Mucosa of rectum (tissue), 2 donors: ENCODE measurements around the gene EFL1.
"Not testable (repeated sequence)": the region's sequence is repeated elsewhere in the genome, so short reads cannot be mapped to it uniquely, and the experiment has no call there.

Experiments
- H3K27ac ChIP-seq, 2 donors: one replicate each; pipeline ENCODE4 v1.7.0; 2013; ENCODE audit warnings: inconsistent platforms in 2 of 2, low read depth in 2 of 2, low read length in 2 of 2
- H3K27me3 ChIP-seq, 2 donors: one replicate each; pipeline ENCODE4 v1.7.0; 2013; ENCODE audit warnings: low read length in 2 of 2; ENCODE audit not compliant: control insufficient read depth in 2 of 2, insufficient read depth in 2 of 2
- H3K36me3 ChIP-seq, 2 donors: one replicate each; pipeline ENCODE4 v1.7.0; 2013; ENCODE audit warnings: low read length in 2 of 2; ENCODE audit not compliant: control insufficient read depth in 2 of 2, insufficient read depth in 2 of 2
- H3K4me1 ChIP-seq, 2 donors: one replicate each; pipeline ENCODE4 v1.7.0; 2013; ENCODE audit warnings: low read length in 2 of 2, mild to moderate bottlenecking in 1 of 2; ENCODE audit not compliant: control insufficient read depth in 2 of 2, insufficient read depth in 2 of 2
- H3K4me3 ChIP-seq, 2 donors: one replicate each; pipeline ENCODE4 v1.7.0; 2013; ENCODE audit warnings: low read length in 2 of 2
- H3K9ac ChIP-seq, 2 donors: one replicate each; pipeline ENCODE4 v1.7.0; 2013; ENCODE audit warnings: low read length in 2 of 2, low read depth in 1 of 2, mild to moderate bottlenecking in 1 of 2
- H3K9me3 ChIP-seq, 2 donors: one replicate each; pipeline ENCODE4 v1.7.0; 2013; ENCODE audit warnings: low read length in 2 of 2; ENCODE audit not compliant: control insufficient read depth in 2 of 2
- donor health status: healthy.
- donor health status: Normal muscosa, but diverticular disease.

Gene EFL1

DNA sequence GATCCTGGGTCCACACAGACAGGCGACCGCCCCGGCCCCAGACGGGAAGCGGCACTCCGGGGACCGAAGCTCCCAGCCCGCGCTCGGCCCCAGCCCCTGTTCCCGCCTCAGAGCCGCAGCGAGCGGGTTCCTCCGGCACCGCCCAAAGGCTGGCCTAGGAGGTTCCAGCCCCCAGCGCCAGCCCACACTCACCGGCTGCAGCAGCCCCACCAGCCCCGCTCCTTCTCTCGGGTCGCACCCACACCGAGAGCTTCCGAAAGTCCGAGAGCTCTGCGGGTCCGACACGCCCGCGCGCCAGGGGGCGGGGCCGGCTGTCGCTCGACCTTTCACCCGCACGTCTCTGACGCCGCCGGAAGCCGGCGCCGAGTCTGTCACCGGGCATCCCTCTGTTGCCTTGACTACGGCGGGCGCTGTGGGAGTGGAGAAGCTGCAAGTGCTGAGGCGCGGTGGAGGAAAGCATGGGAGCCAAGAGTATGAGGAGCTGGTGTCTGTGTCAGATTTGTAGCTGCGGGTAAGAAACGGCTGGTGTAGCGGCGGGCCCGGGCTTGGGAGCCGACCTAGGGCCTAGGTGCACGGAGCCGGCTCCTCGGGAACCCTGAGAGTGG is at the start of gene EFL1, which contains the start of gene SAXO2:
Gene EFL1 (minus strand): TSS at position 313 of the 605 bp plus-strand sequence. CDS start 956 bp downstream, outside the sequence.
Gene SAXO2 (plus strand): TSS at position 397 of the 605 bp plus-strand sequence. CDS start 62 bp downstream, at position 459.
- Histone ChIP-seq H3K4me1 (peaks cover 11 to 12% of the 10 kb centered on the region in 2 donors), H3K36me3 (peaks cover under 1 to 12% of the 10 kb centered on the region in 2 donors), H3K9me3 (no peaks in the 10 kb centered on the region), H3K9ac (peak within 1 kb of the TSS; percentile 74 to 76), H3K4me3 (peak within 1 kb of the TSS; percentile 87 to 91), H3K27ac (peak within 1 kb of the TSS; percentile 85 to 89), H3K27me3 (no peaks in the 10 kb centered on the region)

DNA sequence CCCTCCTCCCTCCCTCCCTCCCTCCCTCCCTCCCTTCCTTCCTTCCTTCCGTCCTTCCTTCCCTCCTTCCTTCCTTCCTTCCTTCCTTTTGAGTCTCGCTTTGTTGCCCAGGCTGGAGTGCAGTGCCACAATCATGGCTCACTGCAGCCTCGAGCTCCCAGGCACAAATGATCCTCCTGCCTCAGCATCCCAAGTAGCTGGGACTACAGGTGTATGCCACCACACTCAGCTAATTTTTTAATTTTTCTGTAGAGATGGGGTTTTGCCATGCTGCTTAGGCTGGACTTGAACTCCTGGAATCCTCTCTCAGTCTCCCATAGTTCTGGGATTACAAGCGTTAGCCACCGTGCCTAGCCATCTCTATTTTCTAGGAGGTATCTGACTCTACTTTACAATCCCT is 48.8 kb upstream of the EFL1 start:
- H3K4me1 ChIP-seq, H3K27me3 ChIP-seq, H3K36me3 ChIP-seq, H3K4me3 ChIP-seq, H3K27ac ChIP-seq, H3K9ac ChIP-seq, H3K9me3 ChIP-seq: not testable (repeated sequence)

DNA sequence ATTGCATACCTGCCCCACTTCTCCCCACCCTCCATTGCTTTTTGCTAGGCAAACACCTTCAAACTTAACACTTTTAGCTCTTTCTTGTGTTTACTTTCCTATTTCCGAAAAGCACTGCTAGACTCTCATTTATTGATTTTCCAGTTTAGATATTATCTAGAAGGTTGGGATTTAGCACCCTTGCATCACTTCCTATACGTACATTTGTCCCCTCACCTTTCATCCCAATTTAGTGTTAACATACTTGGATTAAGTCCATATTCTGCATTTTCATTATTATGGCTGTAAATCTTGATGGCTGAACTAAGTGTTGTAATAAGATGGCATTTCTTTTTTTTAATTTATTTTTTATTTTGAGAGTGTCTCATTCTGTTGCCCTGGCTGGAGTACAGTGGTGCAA is 47.3 kb upstream of the EFL1 start:
- no peak overlapping the region for H3K4me3 ChIP-seq
- no peaks in the 10 kb centered on the region for H3K36me3 ChIP-seq
- no peak overlapping the region for H3K27ac ChIP-seq
- H3K9me3 ChIP-seq, result no peaks in the 10 kb centered on the region
- no peak overlapping the region for H3K9ac ChIP-seq
- no peaks in the 10 kb centered on the region for H3K4me1 ChIP-seq
- H3K27me3 ChIP-seq, result no peaks in the 10 kb centered on the region

DNA sequence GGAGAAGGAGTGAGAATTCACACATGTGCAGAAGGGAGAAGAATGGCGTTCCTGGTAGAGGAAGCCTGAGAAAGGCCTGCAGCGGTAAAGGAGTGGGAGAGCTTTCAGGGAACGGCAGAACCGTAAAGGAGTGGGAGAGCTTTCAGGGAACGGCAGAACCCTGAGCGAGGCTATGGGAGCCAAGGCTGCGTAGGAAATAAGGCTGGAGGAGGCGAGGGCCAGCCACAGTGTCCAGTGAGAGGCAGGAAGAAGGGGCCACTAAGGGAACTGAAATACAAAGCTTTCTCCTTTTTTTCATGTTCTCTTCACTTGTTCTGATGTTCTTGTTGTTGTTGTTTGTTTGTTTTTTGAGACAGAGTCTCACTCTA is 45.2 kb upstream of the EFL1 start:
- no peaks in the 10 kb centered on the region for H3K36me3 ChIP-seq
- no peaks in the 10 kb centered on the region for H3K9me3 ChIP-seq
- no peak overlapping the region for H3K4me3 ChIP-seq
- H3K4me1 ChIP-seq, result no peaks in the 10 kb centered on the region
- no peak overlapping the region for H3K27ac ChIP-seq
- no peaks in the 10 kb centered on the region for H3K27me3 ChIP-seq
- H3K9ac ChIP-seq, result no peak overlapping the region

DNA sequence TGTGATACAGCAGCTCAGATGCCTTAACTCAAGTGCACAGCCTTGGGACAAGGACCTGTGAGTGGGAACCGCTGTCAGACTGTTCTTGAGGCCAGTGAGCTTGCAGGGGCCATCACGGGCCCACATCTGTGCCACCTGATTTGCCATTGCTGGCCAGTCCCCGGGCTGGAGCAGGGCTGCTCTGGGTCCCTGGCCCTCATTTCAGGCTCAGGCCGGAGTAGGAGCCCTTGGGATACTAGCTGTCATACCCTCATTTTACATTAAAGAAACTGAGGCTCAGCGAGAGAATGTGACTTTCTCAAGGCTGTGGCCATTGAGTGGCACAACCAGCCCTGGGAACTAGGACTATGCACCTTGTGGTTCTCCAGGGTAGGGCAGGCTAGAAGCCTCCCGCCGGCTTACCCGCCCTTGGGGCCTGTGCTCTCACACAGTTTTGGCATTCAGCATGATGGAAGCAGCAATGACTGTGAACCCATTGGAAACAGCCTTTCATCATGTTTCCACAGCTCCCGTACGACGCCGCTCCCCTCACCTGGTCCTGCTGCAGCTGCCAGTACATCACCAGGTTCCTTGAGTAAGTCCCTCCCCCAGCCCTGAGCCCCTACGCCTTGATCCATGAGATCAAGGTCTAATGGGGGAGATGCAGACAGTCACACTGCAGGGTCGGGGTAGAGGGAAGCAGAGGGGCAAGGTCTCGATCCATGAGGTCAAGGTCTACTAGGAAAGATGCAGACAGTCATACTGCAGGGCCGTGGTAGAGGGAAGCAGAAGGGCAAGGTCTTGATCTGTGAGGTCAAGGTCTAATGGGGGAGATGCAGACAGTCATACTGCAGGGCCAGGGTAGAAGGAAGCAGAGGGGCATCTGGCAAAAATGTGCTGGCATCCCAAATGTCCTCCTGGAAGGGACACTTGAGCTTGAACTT is 44.5 kb upstream of the EFL1 start:
- no peaks in the 10 kb centered on the region for H3K9me3 ChIP-seq
- no peak overlapping the region for H3K27ac ChIP-seq
- H3K27me3 ChIP-seq, result no peaks in the 10 kb centered on the region
- H3K4me1 ChIP-seq, result no peaks in the 10 kb centered on the region
- H3K36me3 ChIP-seq, result no peaks in the 10 kb centered on the region
- H3K9ac ChIP-seq, result no peak overlapping the region
- no peak overlapping the region for H3K4me3 ChIP-seq

DNA sequence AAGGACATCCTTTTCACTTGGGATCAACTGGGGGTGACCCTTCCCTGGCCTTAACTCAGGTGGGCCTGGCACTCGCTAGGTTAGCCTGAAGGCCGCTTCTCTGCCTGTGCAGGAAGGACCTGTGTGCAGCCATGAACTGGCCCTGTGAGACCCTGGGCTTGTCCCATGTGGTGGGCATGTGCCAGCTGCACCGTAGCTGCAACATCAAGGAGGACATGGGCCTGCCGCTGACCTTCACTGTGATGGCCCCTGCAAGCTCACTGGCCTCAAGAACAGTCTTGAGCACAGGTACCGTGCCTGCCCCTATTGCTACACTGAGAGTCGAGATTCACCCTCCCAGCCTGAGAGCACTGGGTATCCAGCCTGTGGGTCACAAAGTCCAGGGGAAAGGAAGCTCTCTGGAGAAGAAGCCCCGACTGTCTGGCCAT is 43.1 kb upstream of the EFL1 start:
- H3K4me3 ChIP-seq, result no peak overlapping the region
- no peaks in the 10 kb centered on the region for H3K4me1 ChIP-seq
- no peaks in the 10 kb centered on the region for H3K9me3 ChIP-seq
- no peak overlapping the region for H3K9ac ChIP-seq
- H3K27ac ChIP-seq, result no peak overlapping the region
- H3K27me3 ChIP-seq, result no peaks in the 10 kb centered on the region
- no peaks in the 10 kb centered on the region for H3K36me3 ChIP-seq

DNA sequence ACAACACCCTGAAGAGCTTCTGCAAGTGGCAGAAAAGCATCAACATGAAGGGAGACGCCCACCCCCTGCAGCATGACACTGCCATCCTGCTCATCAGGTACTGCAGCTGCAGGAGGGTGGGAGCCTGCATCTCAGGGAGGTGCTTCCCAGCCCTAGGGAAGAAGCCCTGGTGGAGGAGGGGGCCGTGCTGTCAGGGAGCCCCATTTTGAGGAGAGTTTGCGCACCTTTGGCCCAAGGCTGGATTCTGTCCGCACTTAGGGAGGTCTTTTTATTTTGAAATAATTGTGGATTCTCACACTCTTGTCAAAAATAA is 42.2 kb upstream of the EFL1 start:
- H3K9me3 ChIP-seq, result no peaks in the 10 kb centered on the region
- H3K4me1 ChIP-seq, result no peaks in the 10 kb centered on the region
- H3K36me3 ChIP-seq, result no peaks in the 10 kb centered on the region
- no peak overlapping the region for H3K27ac ChIP-seq
- H3K27me3 ChIP-seq, result no peaks in the 10 kb centered on the region
- no peak overlapping the region for H3K4me3 ChIP-seq
- no peak overlapping the region for H3K9ac ChIP-seq

DNA sequence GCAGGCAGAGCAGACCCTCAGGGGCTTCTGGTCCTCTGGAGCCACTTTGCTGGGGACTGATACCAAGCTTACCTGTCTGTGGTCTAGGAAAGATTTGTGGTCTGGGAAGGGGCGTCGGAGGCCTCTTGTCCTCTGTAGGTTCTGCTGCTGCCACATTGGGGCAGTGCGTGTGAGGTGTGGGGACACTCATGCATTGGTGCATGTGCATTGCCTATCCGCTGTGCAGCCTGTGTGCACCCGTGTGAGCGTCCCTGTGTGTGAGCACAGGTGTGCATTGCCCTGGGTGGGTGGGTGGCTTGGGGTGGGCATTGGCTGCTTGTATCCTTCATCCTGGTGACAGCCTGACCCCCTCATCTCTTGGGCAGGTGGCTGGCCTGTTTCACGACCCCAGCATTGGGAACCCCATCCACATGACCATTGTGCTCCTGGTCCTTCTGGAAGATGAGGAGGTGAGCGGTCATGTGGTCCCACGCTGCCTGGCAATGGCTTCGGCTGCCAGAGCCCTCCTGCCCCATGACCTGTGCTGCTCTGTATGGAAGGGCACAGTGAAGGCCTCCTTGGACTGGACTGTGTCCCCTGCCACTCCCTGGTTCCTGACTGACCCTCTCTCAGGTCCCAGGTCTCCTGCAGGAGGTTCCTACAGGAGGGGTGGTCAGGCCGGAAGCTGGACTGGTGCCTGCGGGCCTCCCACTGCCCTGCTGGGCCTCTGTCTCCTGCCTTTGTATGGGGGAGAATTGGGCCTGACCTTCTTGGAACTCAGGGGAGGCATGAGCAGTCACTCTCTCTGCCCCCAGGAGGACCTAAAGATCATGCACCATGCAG is 41.6 kb upstream of the EFL1 start:
- Histone ChIP-seq H3K9me3 (no peaks in the 10 kb centered on the region), H3K27ac (no peak overlapping the region), H3K4me1 (no peaks in the 10 kb centered on the region), H3K36me3 (no peaks in the 10 kb centered on the region), H3K9ac (no peak overlapping the region), H3K4me3 (no peak overlapping the region), H3K27me3 (no peaks in the 10 kb centered on the region)

DNA sequence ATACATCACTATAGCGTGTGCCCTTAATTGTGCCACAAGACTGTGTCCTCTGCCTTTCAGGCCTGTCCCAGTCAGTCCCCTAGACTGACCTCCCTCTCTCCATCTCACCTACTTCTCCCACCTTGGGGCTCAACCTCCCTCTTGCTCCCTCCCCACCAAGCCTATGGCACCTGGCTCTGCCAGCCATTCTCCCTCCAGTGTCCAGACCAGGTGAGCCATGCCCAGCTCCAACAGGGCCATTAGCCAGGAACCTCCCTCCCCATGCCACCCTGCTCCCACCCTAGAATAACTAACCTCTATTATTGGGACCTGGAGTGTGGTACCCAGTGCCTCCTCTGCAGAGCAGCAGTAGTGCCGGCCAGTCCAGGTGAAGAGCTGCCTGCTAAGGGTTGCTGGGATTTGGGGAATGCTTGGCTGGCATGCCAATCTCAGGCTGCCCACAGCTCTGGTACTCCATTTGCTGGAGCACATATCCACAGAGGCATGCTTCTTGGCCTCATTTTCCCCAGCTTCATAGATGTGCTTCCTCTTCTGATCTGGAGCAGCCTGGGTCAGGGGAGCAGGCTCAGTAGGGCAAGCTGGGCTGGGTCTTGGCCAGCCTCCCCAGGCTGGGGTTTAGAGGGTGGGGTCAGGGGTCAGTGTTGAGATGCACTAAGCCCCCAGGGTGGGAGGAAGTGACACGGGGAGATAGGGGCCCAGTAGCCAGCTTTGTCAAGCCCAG is 38.9 kb upstream of the EFL1 start:
- no peak overlapping the region for H3K9ac ChIP-seq
- no peaks in the 10 kb centered on the region for H3K36me3 ChIP-seq
- no peak overlapping the region for H3K4me3 ChIP-seq
- H3K27me3 ChIP-seq, result no peaks in the 10 kb centered on the region
- H3K27ac ChIP-seq, result no peak overlapping the region
- H3K4me1 ChIP-seq, result peaks cover 0 to 2% of the 10 kb centered on the region in 2 donors
- H3K9me3 ChIP-seq, result no peaks in the 10 kb centered on the region
